Prostate gland (tissue), 2 donors: ENCODE results near the gene SYNGR1. TPM values are rescaled to one million over a fixed set of nuclear protein-coding genes. Genes with fewer than 3 reads are reported as not detected.
"Not testable (repeated sequence)": the region's sequence is repeated elsewhere in the genome, so short reads cannot be mapped to it uniquely, and the experiment has no call there.

Experiments
- DNase-seq: peaks from one replicate; pipeline ENCODE4 v3.0.0-alpha.2; 2019; ENCODE audit warnings: low spot score
- H3K27ac ChIP-seq, 2 donors: fragments of 200-600 bp; sonication (generic); 2 replicates each; pipeline ENCODE4 v1.5.1; 2017 to 2019
- H3K27me3 ChIP-seq: fragments of 200-600 bp; sonication (generic); replicated peaks from 2 replicates; pipeline ENCODE4 v1.5.1; 2019; ENCODE audit not compliant: insufficient read depth
- H3K36me3 ChIP-seq, 2 donors: fragments of 200-600 bp; sonication (generic); 1 replicate in 1 of 2; 2 replicates in 1 of 2; pipeline versions ENCODE4 v1.5.1 to v1.8.1; 2017 to 2019
- H3K4me1 ChIP-seq: fragments of 200-600 bp; sonication (generic); replicated peaks from 2 replicates; pipeline ENCODE4 v1.5.1; 2019
- H3K4me3 ChIP-seq, 2 donors: fragments of 200-600 bp; sonication (generic); 2 replicates each; pipeline ENCODE4 v1.5.1; 2017 to 2019
- H3K9me3 ChIP-seq: fragments of 200-600 bp; sonication (generic); 2 replicates; pipeline ENCODE4 v1.5.1; 2017
- CTCF ChIP-seq, 4 experiments: fragments of 200-600 bp in 2 of 4; fragments of 450-650 bp in 2 of 4; sonication (generic) in 2 of 4; IDR thresholded peaks; 1 replicate in 3 of 4; 2 replicates in 1 of 4; pipeline ENCODE4 v1.5.1; 2016 to 2019; ENCODE audit warnings: antibody characterized with exemption in 4 of 4, mild to moderate bottlenecking in 2 of 4, moderate library complexity in 2 of 4
- POLR2A ChIP-seq: fragments of 450-650 bp; IDR thresholded peaks from one replicate; pipeline ENCODE4 v1.6.1; 2016; ENCODE audit warnings: antibody characterized with exemption, mild to moderate bottlenecking
- POLR2AphosphoS5 ChIP-seq: sonication (generic); formaldehyde crosslinking; IDR thresholded peaks from one replicate; pipeline ENCODE4 v1.6.1; 2017; ENCODE audit warnings: antibody characterized with exemption
- WGBS: methylation state at CpG from one replicate; pipeline ENCODE4 v1.1.5; 2018; 5-methylcytosine and 5-hydroxymethylcytosine counted together
- intact Hi-C: fragments of 100-400 bp; cut with DNase I; formaldehyde crosslinking; loops from one replicate; pipeline ENCODE4 v1.14.2; 2022
- total RNA-seq, 2 donors: library from RNA; depleted of rRNA; stranded (reverse); fragments of >200 nt; gene quantifications; one replicate each; pipeline ENCODE4 v1.1.0, GENCODE V29; 2016

Gene SYNGR1
- total RNA-seq, 2 donors from 2014 or later, result 38.3 to 43.8 TPM

- no peak for DNase-seq
- no peaks in the 10 kb centered on the region for H3K27me3 ChIP-seq
- TF ChIP-seq POLR2A (no peak), CTCF (IDR thresholded peaks at IDR 0.05) (no peak), POLR2AphosphoS5 (no peak)
- intact Hi-C loops, result no loop called here
- 66% methylated on average over 2 of the region's 2 CpGs for WGBS
- no peak overlapping the region for H3K4me3 ChIP-seq
- no peaks in the 10 kb centered on the region for H3K36me3 ChIP-seq
- no peaks in the 10 kb centered on the region for H3K9me3 ChIP-seq
- H3K27ac ChIP-seq, result no peak overlapping the region
- no peaks in the 10 kb centered on the region for H3K4me1 ChIP-seq
Measured at GRCh38 chr22:39325392-39325932, 24.3 kb upstream of the SYNGR1 start.

- 93% methylated on average over 16 of the region's 18 CpGs for WGBS
- TF ChIP-seq POLR2A (no peak), CTCF (IDR thresholded peaks at IDR 0.05) (no peak), POLR2AphosphoS5 (no peak)
- H3K9me3 ChIP-seq, result no peaks in the 10 kb centered on the region
Measured at GRCh38 chr22:39327995-39328754, 21.6 kb upstream of the SYNGR1 start.

DNA sequence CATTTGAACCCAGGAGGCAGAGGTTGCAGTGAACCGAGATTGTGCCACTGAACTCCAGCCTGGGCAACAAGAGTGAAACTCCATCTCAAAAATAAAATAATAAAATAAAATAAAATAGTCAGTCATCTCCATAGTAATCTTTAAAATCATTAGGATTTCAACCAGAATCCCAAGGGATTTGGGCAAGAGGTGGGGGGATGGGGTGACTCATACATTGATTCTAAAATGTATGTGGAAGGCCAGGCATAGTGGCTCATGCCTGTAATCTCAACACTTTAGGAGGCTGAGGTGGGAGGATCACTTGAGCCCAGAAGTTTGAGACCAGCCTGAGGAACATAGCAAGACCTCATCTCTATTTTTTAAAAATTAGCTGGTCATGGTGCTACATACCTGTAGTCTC is 19.2 kb upstream of the SYNGR1 start:
- H3K9me3 ChIP-seq, result not testable (repeated sequence)

More at GRCh38 chr22:39327995-39328754, 21.6 kb upstream of the SYNGR1 start:
- no peak overlapping the region for H3K27ac ChIP-seq
- H3K36me3 ChIP-seq, result no peaks in the 10 kb centered on the region
- no peaks in the 10 kb centered on the region for H3K27me3 ChIP-seq
- intact Hi-C loops, result no loop called here
- no peak overlapping the region for H3K4me3 ChIP-seq
- H3K4me1 ChIP-seq, result no peaks in the 10 kb centered on the region
- no peak for DNase-seq

DNA sequence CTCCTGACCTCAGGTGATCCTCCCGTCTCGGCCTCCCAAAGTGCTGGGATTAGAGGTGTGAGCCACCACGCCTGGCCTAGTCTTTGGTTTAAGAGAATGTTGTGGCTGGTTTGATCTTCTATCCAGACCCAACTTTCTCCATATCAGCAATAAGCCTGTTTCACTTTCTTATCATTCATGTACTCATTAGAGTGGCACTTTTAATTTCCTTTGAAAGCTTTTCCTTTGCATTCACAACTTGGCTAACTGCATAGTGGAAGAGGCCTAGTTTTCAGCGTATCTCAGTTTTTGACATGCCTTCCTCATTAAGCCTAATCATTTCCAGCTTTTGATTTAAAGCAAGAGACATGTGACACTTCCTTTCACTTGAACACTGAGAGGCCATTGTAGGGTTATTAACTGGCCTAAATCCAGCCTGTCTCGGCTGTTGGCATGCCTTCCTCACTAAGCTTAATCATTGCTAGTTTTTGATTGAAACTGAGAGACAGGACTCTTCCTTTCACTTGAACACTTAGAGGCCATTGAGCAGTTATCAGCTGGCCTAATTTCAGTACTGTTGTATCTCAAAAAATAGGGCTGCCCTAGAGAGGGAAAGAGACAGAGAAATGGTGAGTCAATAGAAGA is 17.2 kb upstream of the SYNGR1 start:
- Histone ChIP-seq H3K4me1 (no peaks in the 10 kb centered on the region), H3K4me3 (no peak overlapping the region), H3K36me3 (no peaks in the 10 kb centered on the region), H3K27me3 (no peaks in the 10 kb centered on the region), H3K9me3 (no peaks in the 10 kb centered on the region), H3K27ac (no peak overlapping the region)
- intact Hi-C loops, result no loop called here
- TF ChIP-seq POLR2A, result no peak
- TF ChIP-seq POLR2AphosphoS5, result no peak
- no peak for DNase-seq
- 62% methylated on average over 5 of the region's 5 CpGs for WGBS

More for the DNA sequence above, 19.2 kb upstream of the SYNGR1 start:
- H3K36me3 ChIP-seq, H3K27ac ChIP-seq, H3K4me3 ChIP-seq, H3K4me1 ChIP-seq, intact Hi-C loops, DNase-seq, H3K27me3 ChIP-seq: not testable (repeated sequence)
- 86% methylated on average over 1 of the region's 1 CpG for WGBS

DNA sequence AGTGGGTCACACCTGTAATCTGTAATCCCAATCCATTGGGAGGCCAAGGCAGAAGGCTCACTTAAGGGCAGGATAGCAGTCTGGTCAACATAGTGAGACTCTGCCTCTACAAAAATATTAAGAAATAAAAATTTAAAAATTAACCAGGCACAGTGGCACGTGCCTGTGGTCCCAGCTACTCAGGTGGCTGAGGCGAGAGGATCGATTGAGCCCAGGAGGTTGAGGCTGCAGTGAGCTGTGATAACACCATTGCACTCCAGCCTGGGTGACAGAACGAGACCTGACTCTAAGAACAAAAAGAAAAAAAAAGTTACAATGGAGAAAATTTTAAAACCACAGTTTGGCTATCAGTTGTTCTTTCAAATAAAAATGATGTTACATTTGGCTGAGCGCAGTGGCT is 13.4 kb upstream of the SYNGR1 start:
- WGBS, result 89% methylated on average over 5 of the region's 5 CpGs
- Histone ChIP-seq H3K27me3 (no peaks in the 10 kb centered on the region), H3K9me3 (no peaks in the 10 kb centered on the region), H3K27ac (no peak overlapping the region), H3K36me3 (no peaks in the 10 kb centered on the region), H3K4me1 (no peaks in the 10 kb centered on the region), H3K4me3 (no peak overlapping the region)
- TF ChIP-seq POLR2A, result no peak
- no peak for TF ChIP-seq POLR2AphosphoS5
- TF ChIP-seq CTCF (IDR thresholded peaks at IDR 0.05), result no peak
- no peak for DNase-seq
- intact Hi-C loops, result no loop called here

GRCh38 chr22:39339775-39340174 is 10.0 kb upstream of the SYNGR1 start:
- 76% methylated on average over 7 of the region's 7 CpGs for WGBS
- not testable (repeated sequence) for H3K4me3 ChIP-seq, H3K9me3 ChIP-seq, DNase-seq, H3K4me1 ChIP-seq, H3K27me3 ChIP-seq, H3K36me3 ChIP-seq, H3K27ac ChIP-seq
- intact Hi-C loops, result loop anchor here (10.0 kb wide), 1 partner anchor 185 kb away; the partner anchor contains the start of gene ATF4
